Small intestine (tissue), 7 donors: ENCODE results near the gene EIF2S1. TPM values are rescaled to one million over a fixed set of nuclear protein-coding genes. Genes with fewer than 3 reads are reported as not detected.

Source experiments
- DNase-seq, 2 donors: peaks; one replicate each; pipeline versions ENCODE4 v3.0.0 to v3.0.0-alpha.2; 2013
- FAIRE-seq: peaks from 2 replicates; lab custom pipeline; 2012; peaks lifted over from hg19 to GRCh38; lab: Jason Lieb, UNC
- H3K27ac ChIP-seq, 3 donors: one replicate each; pipeline ENCODE4 v1.5.1; 2013; ENCODE audit warnings: low read length in 2 of 3, mild to moderate bottlenecking in 2 of 3, control low read depth in 1 of 3, inconsistent platforms in 1 of 3, low read depth in 1 of 3, moderate library complexity in 1 of 3
- H3K27me3 ChIP-seq, 3 donors: one replicate each; pipeline ENCODE4 v1.6.1; 2013; ENCODE audit warnings: low read length in 3 of 3, inconsistent platforms in 1 of 3; ENCODE audit not compliant: control insufficient read depth in 3 of 3, insufficient read depth in 3 of 3
- H3K36me3 ChIP-seq, 3 donors: one replicate each; pipeline ENCODE4 v1.6.1; 2013; ENCODE audit warnings: low read length in 3 of 3, inconsistent platforms in 1 of 3, low read depth in 1 of 3, mild to moderate bottlenecking in 1 of 3, moderate library complexity in 1 of 3; ENCODE audit not compliant: control insufficient read depth in 3 of 3, insufficient read depth in 2 of 3
- H3K4me1 ChIP-seq, 3 donors: one replicate each; pipeline ENCODE4 v1.6.1; 2013; ENCODE audit warnings: low read length in 2 of 3, inconsistent platforms in 1 of 3, low read depth in 1 of 3, mild to moderate bottlenecking in 1 of 3, moderate library complexity in 1 of 3; ENCODE audit not compliant: control insufficient read depth in 3 of 3, insufficient read depth in 2 of 3
- H3K4me3 ChIP-seq, 3 donors: one replicate each; pipeline ENCODE4 v1.5.1; 2013; ENCODE audit warnings: low read length in 3 of 3, control low read depth in 1 of 3, inconsistent platforms in 1 of 3, low read depth in 1 of 3, mild to moderate bottlenecking in 1 of 3, moderate library complexity in 1 of 3
- H3K9me3 ChIP-seq, 2 donors: one replicate each; pipeline ENCODE4 v1.6.1; 2013; ENCODE audit warnings: low read depth in 1 of 2, low read length in 1 of 2; ENCODE audit not compliant: control insufficient read depth in 2 of 2, insufficient read depth in 1 of 2
- WGBS, 3 donors: extraction: QIAGEN DNeasy Blood & Tissue Kit; methylation state at CpG; one replicate each; pipeline ENCODE4 v1.1.7; 2013; 5-methylcytosine and 5-hydroxymethylcytosine counted together
- polyA plus RNA-seq, 4 donors: library from polyadenylated mRNA; stranded (reverse) in 3 of 4; unstranded in 1 of 4; fragments of 200-250 nt in 3 of 4; fragments of 120-200 nt in 1 of 4; gene quantifications; one replicate each; pipeline versions ENCODE4 v1.2.1 to v1.2.3, GENCODE V29; 2013
- donor health status: healthy with polysubstance abuse.
- donor health status: control.
- donor health status: control.
- donor health status: Bipolar disorder and iron deficiency.
- donor health status: healthy.

The EIF2S1 gene
- polyA plus RNA-seq, 4 donors, result 43.6 to 116 (median 69.9) TPM

- peaks cover 0 to 18% (median 0%) of the 10 kb centered on the region in 3 donors for H3K4me1 ChIP-seq
- peaks cover 0 to 2% (median 0%) of the 10 kb centered on the region in 3 donors for H3K27me3 ChIP-seq
- no peak overlapping the region for H3K4me3 ChIP-seq
- no peak overlapping the region for H3K27ac ChIP-seq
- no peaks in the 10 kb centered on the region for H3K9me3 ChIP-seq
- FAIRE-seq (no peak), DNase-seq (no peak)
- WGBS, 3 donors, result 80 to 84% (median 82%) methylated on average over 3 of the region's 3 CpGs
- H3K36me3 ChIP-seq, result no peaks in the 10 kb centered on the region
Observed at GRCh38 chr14:67417633-67418032, 57.5 kb downstream of the EIF2S1 start.

DNA sequence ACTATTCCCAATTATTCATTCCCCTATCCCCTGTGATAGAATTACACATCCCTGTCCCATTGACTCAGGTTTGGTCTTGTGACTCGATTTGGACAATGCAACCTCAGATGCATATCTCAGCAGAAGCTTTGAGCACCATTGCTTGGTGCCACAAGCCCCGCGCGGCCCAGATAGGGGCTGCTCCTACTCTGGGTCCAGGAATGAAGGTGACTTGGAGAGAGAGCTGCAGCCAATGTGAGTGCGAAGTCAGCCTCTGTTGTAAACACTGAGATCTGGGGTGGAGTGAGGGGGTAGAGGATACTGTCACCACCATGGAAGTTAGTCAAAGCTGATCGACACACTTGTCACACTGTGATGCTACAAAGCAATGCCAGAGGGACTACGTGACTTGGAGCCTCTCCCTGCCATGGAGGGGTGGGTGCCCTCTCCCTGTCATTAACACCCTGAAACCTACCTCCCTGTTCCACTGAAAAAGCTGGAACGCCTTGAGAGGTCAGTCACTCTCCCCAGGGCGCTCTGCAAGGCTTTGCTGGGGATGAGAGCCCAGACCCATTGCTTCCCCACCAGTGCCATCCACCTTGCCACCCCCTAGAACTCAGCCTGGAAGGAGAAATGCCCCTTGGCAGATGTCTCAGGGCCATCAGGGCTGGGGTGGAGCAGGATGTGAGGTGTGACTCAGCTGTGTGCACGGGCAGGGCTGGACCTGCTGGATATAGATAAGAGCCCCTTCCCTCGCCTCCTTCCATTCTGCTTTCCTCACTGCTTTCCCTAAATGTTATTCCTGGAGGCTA, 58.5 kb downstream of the EIF2S1 start:
- DNase-seq, result peak; percentile 80 to 90
- H3K27ac ChIP-seq, result peak overlapping the region in 2 of 3 donors; percentile 52 to 65
- WGBS, 3 donors, result 55 to 74% (median 66%) methylated on average over 10 to 11 of the region's 11 CpGs
- no peaks in the 10 kb centered on the region for H3K36me3 ChIP-seq
- FAIRE-seq, result no peak
- H3K4me1 ChIP-seq, result peaks cover 0 to 18% (median 0%) of the 10 kb centered on the region in 3 donors
- peaks cover 0 to 2% (median 0%) of the 10 kb centered on the region in 3 donors for H3K27me3 ChIP-seq
- H3K9me3 ChIP-seq, result no peaks in the 10 kb centered on the region
- H3K4me3 ChIP-seq, result no peak overlapping the region

GRCh38 chr14:67420102-67420739, 60.1 kb downstream of the EIF2S1 start:
- 57 to 67% (median 63%) methylated on average over 12 of the region's 12 CpGs for WGBS, 3 donors
- H3K27ac ChIP-seq, result peak overlapping the region in 2 of 3 donors; percentile 28 to 30
- H3K36me3 ChIP-seq, result no peaks in the 10 kb centered on the region
- peak in 1 of 2 donors; percentile 62 for DNase-seq
- peaks cover 0 to 18% (median 0%) of the 10 kb centered on the region in 3 donors for H3K4me1 ChIP-seq
- H3K9me3 ChIP-seq, result no peaks in the 10 kb centered on the region
- no peak for FAIRE-seq
- H3K4me3 ChIP-seq, result no peak overlapping the region
- peaks cover 0 to 2% (median 0%) of the 10 kb centered on the region in 3 donors for H3K27me3 ChIP-seq

- no peak for DNase-seq
Observed at GRCh38 chr14:67421356-67422224, 61.5 kb downstream of the EIF2S1 start.

DNA sequence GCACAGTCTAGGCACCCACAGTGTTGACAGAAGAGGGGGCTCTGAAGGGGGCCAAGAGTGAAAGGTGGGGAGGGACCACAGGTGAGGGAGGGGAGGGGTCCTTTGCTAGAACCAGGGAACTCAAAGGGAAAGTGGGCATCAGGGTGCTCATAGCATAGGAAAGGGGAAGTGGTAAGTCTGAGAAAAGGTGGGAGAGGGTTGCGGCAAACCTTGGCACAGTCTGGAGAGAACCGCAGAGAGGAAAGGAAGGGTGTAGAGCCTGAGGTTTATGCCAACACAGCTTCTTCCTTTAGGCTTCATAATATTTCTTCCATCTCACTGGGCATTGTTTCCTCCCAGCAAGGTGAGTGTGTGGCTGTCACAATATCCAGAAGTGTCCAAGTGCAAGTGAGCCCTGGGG, 63.3 kb downstream of the EIF2S1 start:
- peaks cover 0 to 4% (median 0%) of the 10 kb centered on the region in 3 donors for H3K27me3 ChIP-seq
- no peak overlapping the region for H3K4me3 ChIP-seq
- 69 to 92% (median 88%) methylated on average over 2 of the region's 2 CpGs for WGBS, 3 donors
- DNase-seq, result no peak
- no peaks in the 10 kb centered on the region for H3K36me3 ChIP-seq
- H3K27ac ChIP-seq, result no peak overlapping the region
- H3K9me3 ChIP-seq, result no peaks in the 10 kb centered on the region
- H3K4me1 ChIP-seq, result peaks cover 0 to 22% (median 0%) of the 10 kb centered on the region in 3 donors
- no peak for FAIRE-seq

More at GRCh38 chr14:67421356-67422224, 61.5 kb downstream of the EIF2S1 start:
- peaks cover 0 to 4% (median 0%) of the 10 kb centered on the region in 3 donors for H3K27me3 ChIP-seq
- 92 to 93% (median 93%) methylated on average over 11 of the region's 11 CpGs for WGBS, 3 donors
- no peak overlapping the region for H3K27ac ChIP-seq
- H3K9me3 ChIP-seq, result no peaks in the 10 kb centered on the region
- H3K36me3 ChIP-seq, result no peaks in the 10 kb centered on the region
- H3K4me3 ChIP-seq, result no peak overlapping the region
- no peak for FAIRE-seq
- H3K4me1 ChIP-seq, result peaks cover 0 to 10% (median 0%) of the 10 kb centered on the region in 3 donors

DNA sequence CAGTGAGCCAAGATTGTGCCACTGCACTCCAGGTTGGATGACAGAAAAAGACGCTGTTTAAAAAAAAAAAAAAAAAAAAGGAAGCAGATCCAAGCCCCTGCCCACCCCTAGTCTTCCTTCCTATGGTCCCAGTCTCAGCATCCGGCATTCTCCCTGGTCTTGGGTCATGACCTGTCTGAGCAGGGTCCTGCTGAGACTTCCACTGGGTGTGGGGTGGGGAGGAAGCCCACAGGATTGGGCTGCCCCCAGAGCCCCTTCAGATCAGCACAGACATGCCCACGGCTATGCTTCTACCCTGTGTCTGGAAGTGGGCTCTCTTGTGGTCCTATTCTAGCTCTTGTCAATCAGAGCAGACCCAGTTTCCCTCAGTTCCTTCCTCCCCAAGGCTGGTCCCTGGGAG, 64.4 kb downstream of the EIF2S1 start:
- no peak for DNase-seq
- no peak overlapping the region for H3K27ac ChIP-seq
- H3K36me3 ChIP-seq, result no peaks in the 10 kb centered on the region
- H3K27me3 ChIP-seq, result peaks cover 0 to 4% (median 0%) of the 10 kb centered on the region in 3 donors
- H3K9me3 ChIP-seq, result no peaks in the 10 kb centered on the region
- FAIRE-seq, result no peak
- no peak overlapping the region for H3K4me3 ChIP-seq
- peaks cover 0 to 27% (median 0%) of the 10 kb centered on the region in 3 donors for H3K4me1 ChIP-seq
- WGBS, 3 donors, result 64 to 81% (median 71%) methylated on average over 3 of the region's 3 CpGs

DNA sequence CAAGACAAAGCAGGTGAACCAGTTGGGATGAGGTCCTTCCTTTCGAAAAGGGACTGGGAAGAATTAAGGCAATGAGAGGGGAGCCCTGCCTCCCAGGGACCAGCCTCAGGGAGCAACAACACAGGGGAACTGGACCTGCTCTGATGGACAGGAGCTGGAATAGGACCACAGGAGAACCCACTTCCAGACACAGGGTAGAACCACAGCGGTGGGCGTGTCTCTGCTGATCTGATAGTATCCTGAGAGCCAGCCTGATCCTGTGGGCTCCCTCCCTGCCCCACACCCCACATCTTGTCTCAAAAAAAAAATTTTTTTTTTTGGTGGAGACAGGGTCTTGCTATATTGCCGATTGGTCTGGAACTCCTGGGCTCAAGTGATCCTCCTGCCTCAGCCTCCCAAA, 65.5 kb downstream of the EIF2S1 start:
- H3K27me3 ChIP-seq, result peaks cover 0 to 4% (median 0%) of the 10 kb centered on the region in 3 donors
- no peak overlapping the region for H3K27ac ChIP-seq
- no peaks in the 10 kb centered on the region for H3K9me3 ChIP-seq
- no peak for DNase-seq
- FAIRE-seq, result no peak
- no peak overlapping the region for H3K4me3 ChIP-seq
- H3K4me1 ChIP-seq, result peaks cover 0 to 28% (median 1%) of the 10 kb centered on the region in 3 donors
- H3K36me3 ChIP-seq, result no peaks in the 10 kb centered on the region
- 75 to 88% (median 81%) methylated on average over 4 of the region's 4 CpGs for WGBS, 3 donors

- WGBS, 3 donors, result 89 to 90% (median 89%) methylated on average over 8 of the region's 8 CpGs
- no peak overlapping the region for H3K27ac ChIP-seq
- peaks cover 0 to 4% (median 0%) of the 10 kb centered on the region in 3 donors for H3K27me3 ChIP-seq
- H3K4me3 ChIP-seq, result no peak overlapping the region
- H3K9me3 ChIP-seq, result no peaks in the 10 kb centered on the region
- no peaks in the 10 kb centered on the region for H3K36me3 ChIP-seq
- DNase-seq (no peak), FAIRE-seq (no peak)
- peaks cover 0 to 28% (median 1%) of the 10 kb centered on the region in 3 donors for H3K4me1 ChIP-seq
Observed at GRCh38 chr14:67426161-67426560, 66.0 kb downstream of the EIF2S1 start.
